HepG2 (cell line): ENCODE data around the gene TMEM44. TPM values are rescaled to one million over a fixed set of nuclear protein-coding genes. Genes with fewer than 3 reads are reported as not detected.

ENCODE experiments used
- ATF6 ChIP-seq: sonication (generic); formaldehyde crosslinking; conservative IDR thresholded peaks from 2 replicates; pipeline ENCODE4 v1.4.0; 2020; ENCODE audit warnings: missing genetic modification reagents
- BATF2 ChIP-seq: sonication (generic); formaldehyde crosslinking; IDR thresholded peaks from 2 replicates; pipeline ENCODE4 v1.8.0; 2022; ENCODE audit warnings: mild to moderate bottlenecking, missing genetic modification reagents, moderate library complexity
- BRF2 ChIP-seq: sonication (generic); formaldehyde crosslinking; IDR thresholded peaks from 2 replicates; pipeline ENCODE4 v1.8.1; 2022; ENCODE audit warnings: mild to moderate bottlenecking, missing genetic modification reagents
- CTCF ChIP-seq: sonication (generic); formaldehyde crosslinking; IDR thresholded peaks from 2 replicates; pipeline ENCODE4 v1.5.0; 2020; ENCODE audit warnings: mild to moderate bottlenecking, missing genetic modification reagents, moderate library complexity
- ELK4 ChIP-seq: sonication (generic); formaldehyde crosslinking; IDR thresholded peaks from 2 replicates; pipeline ENCODE4 v1.9.0; 2021; ENCODE audit warnings: missing genetic modification reagents, borderline replicate concordance
- NFAT5 ChIP-seq: sonication (generic); formaldehyde crosslinking; IDR thresholded peaks from 2 replicates; pipeline ENCODE4 v1.4.0; 2020; ENCODE audit warnings: missing genetic modification reagents
- SRSF9 ChIP-seq: fragments of 200-400 bp; formaldehyde crosslinking; IDR thresholded peaks from 2 replicates; pipeline ENCODE4 v1.6.1; 2018; ENCODE audit warnings: borderline replicate concordance, mild to moderate bottlenecking, low read depth, low read length; ENCODE audit not compliant: insufficient read depth, poor library complexity, severe bottlenecking
- STAT5B ChIP-seq: sonication (generic); formaldehyde crosslinking; IDR thresholded peaks from 2 replicates; pipeline ENCODE4 v1.4.0; 2020; ENCODE audit warnings: missing genetic modification reagents
- TP53 ChIP-seq: sonication (generic); formaldehyde crosslinking; conservative IDR thresholded peaks from 2 replicates; pipeline ENCODE4 v1.4.0; 2020; ENCODE audit warnings: missing genetic modification reagents
- YEATS2 ChIP-seq: sonication (generic); formaldehyde crosslinking; IDR thresholded peaks from 2 replicates; pipeline ENCODE4 v1.4.0; 2020; ENCODE audit warnings: missing genetic modification reagents, borderline replicate concordance
- ZNF17 ChIP-seq: sonication (generic); formaldehyde crosslinking; IDR thresholded peaks from 2 replicates; pipeline ENCODE4 v1.5.0; 2020; ENCODE audit warnings: mild to moderate bottlenecking, missing genetic modification reagents
- ZNF260 ChIP-seq: sonication (generic); formaldehyde crosslinking; IDR thresholded peaks from 2 replicates; pipeline ENCODE4 v1.4.0; 2020; ENCODE audit warnings: missing genetic modification reagents, low read depth, mild to moderate bottlenecking, borderline replicate concordance
- polyA plus RNA-seq, 8 experiments: library from polyadenylated mRNA; depleted of rRNA in 3 of 8; stranded (reverse) in 7 of 8; unstranded in 1 of 8; fragments of >200 nt; fragmentation: Illumina TruSeq in 4 of 8; extraction: Trizol in 4 of 8; gene quantifications; 2 replicates each; pipeline versions ENCODE4 v1.2.1 to v1.2.3, GENCODE V29; 2011 to 2016; ENCODE audit warnings: low read depth in 4 of 8, missing spikeins in 1 of 8, mixed read lengths in 1 of 8; ENCODE audit not compliant: insufficient read depth in 1 of 8
- total RNA-seq, 5 experiments: library from RNA; depleted of rRNA; stranded (reverse); fragments of >200 nt; fragmentation: Illumina TruSeq; extraction: Trizol; gene quantifications; 2 replicates each; pipeline ENCODE4 v1.2.3, GENCODE V29; 2016; ENCODE audit warnings: low read depth in 1 of 5

The TMEM44 gene
- total and polyA plus RNA-seq, 2 of the 13 experiments (the other 11 are each of a cell fraction or from before 2014, with no cell fraction given): 7.3 to 13.8 TPM

- TF ChIP-seq CTCF (CRISPR knock-in tag) (peak; percentile 75), SRSF9 (no peak), STAT5B (CRISPR knock-in tag) (no peak; the same call in 1 of the 2 replicates), BRF2 (peak; percentile 59; the same call in 1 of the 2 replicates), ELK4 (CRISPR knock-in tag) (no peak), ZNF17 (CRISPR knock-in tag) (no peak), YEATS2 (CRISPR knock-in tag) (peak; percentile 47; the same call in 1 of the 2 replicates), ZNF260 (no peak), BATF2 (CRISPR knock-in tag) (no peak), ATF6 (no peak), NFAT5 (CRISPR knock-in tag) (no peak), TP53 (CRISPR knock-in tag) (no peak)
Observed at GRCh38 chr3:194633349-194634004, at the start of gene TMEM44 (continued).
